H1 (cell line): Measurements from ENCODE around the gene TMPO. TPM values are rescaled to one million over a fixed set of nuclear protein-coding genes. Genes with fewer than 3 reads are reported as not detected.

Experiments used
- CTCF ChIA-PET: fragments of 300-600 bp; sonication (Branson Sonifier 250); formaldehyde crosslinking; loops from one replicate; lab custom pipeline; 2021; ENCODE audit not compliant: partially characterized antibody; lab: Charles Lee
- POLR2A ChIA-PET: fragments of 300-600 bp; sonication (Branson Sonifier 250); formaldehyde crosslinking; loops from one replicate; lab custom pipeline; 2021; ENCODE audit warnings: inconsistent platforms; ENCODE audit not compliant: partially characterized antibody; lab: Charles Lee
- DNase-seq, 2 experiments: peaks; one replicate each; pipeline versions ENCODE4 v3.0.0 to v3.0.0-alpha.2; 2010 to 2022; ENCODE audit warnings: low spot score in 2 of 2, low read depth in 1 of 2, mixed read lengths in 1 of 2
- FAIRE-seq: peaks from 2 replicates; lab custom pipeline; 2011; peaks lifted over from hg19 to GRCh38; lab: Jason Lieb, UNC
- H2AFZ ChIP-seq: 2 replicates; pipeline ENCODE4 v1.8.1; 2012; ENCODE audit warnings: low read length, inconsistent platforms
- H2AK5ac ChIP-seq: 2 replicates; pipeline ENCODE4 v1.6.1; 2013; ENCODE audit warnings: low read depth, low read length
- H2BK120ac ChIP-seq: replicated peaks from 2 replicates; pipeline ENCODE3; 2013; ENCODE audit warnings: low read depth, low read length, inconsistent platforms
- H2BK12ac ChIP-seq: 2 replicates; pipeline ENCODE4 v1.6.1; 2013; ENCODE audit warnings: low read depth, low read length
- H2BK15ac ChIP-seq: 2 replicates; pipeline ENCODE4 v1.6.1; 2013; ENCODE audit warnings: low read length
- H2BK20ac ChIP-seq: 2 replicates; pipeline ENCODE4 v1.6.1; 2013; ENCODE audit warnings: low read length
- H2BK5ac ChIP-seq: 2 replicates; pipeline ENCODE4 v1.6.1; 2013; ENCODE audit warnings: low read depth, low read length
- H3K14ac ChIP-seq: 2 replicates; pipeline ENCODE4 v1.6.1; 2013; ENCODE audit warnings: inconsistent platforms; ENCODE audit not compliant: insufficient read length
- H3K18ac ChIP-seq: 2 replicates; pipeline ENCODE4 v1.6.1; 2013; ENCODE audit warnings: low read length; ENCODE audit errors: extremely low read depth
- H3K23ac ChIP-seq: 2 replicates; pipeline ENCODE4 v1.6.1; 2013; ENCODE audit warnings: inconsistent platforms; ENCODE audit not compliant: insufficient read length
- H3K23me2 ChIP-seq: 2 replicates; pipeline ENCODE4 v1.6.1; 2013; ENCODE audit warnings: low read depth, low read length
- H3K27ac ChIP-seq: 2 replicates; pipeline ENCODE4 v1.6.1; 2011; ENCODE audit warnings: low read depth, low read length, inconsistent platforms
- H3K27me3 ChIP-seq, 4 experiments: replicated peaks in 1 of 4; 1 replicate in 1 of 4; 2 replicates in 3 of 4; pipeline versions ENCODE4 v1.6.1 to v1.8.1; 2011 to 2013; ENCODE audit warnings: low read length in 3 of 4, mild to moderate bottlenecking in 3 of 4, inconsistent platforms in 2 of 4, mixed read lengths in 2 of 4, moderate library complexity in 1 of 4; ENCODE audit not compliant: control insufficient read depth in 3 of 4, insufficient read depth in 3 of 4; ENCODE audit errors: extremely low read depth in 1 of 4
- H3K36me3 ChIP-seq, 4 experiments: 2 replicates each; pipeline versions ENCODE4 v1.6.1 to v1.8.1; 2011 to 2013; ENCODE audit warnings: mild to moderate bottlenecking in 4 of 4, low read length in 3 of 4, moderate library complexity in 2 of 4, control low read depth in 1 of 4, inconsistent platforms in 1 of 4; ENCODE audit not compliant: insufficient read depth in 4 of 4, control insufficient read depth in 2 of 4
- H3K4ac ChIP-seq: replicated peaks from 2 replicates; pipeline ENCODE3; 2013; ENCODE audit warnings: low read length, low read depth, mixed read lengths, inconsistent platforms; ENCODE audit not compliant: insufficient read length
- H3K4me1 ChIP-seq, 4 experiments: replicated peaks in 1 of 4; 1 replicate in 1 of 4; 2 replicates in 3 of 4; pipeline versions ENCODE4 v1.6.1 to v1.8.1; 2011 to 2013; ENCODE audit warnings: low read length in 3 of 4, inconsistent platforms in 2 of 4, mixed read lengths in 1 of 4; ENCODE audit not compliant: insufficient read depth in 4 of 4, control insufficient read depth in 3 of 4
- H3K4me2 ChIP-seq, 2 experiments: 2 replicates each; pipeline versions ENCODE4 v1.6.1 to v1.8.1; 2011 to 2013; ENCODE audit warnings: low read depth in 2 of 2, low read length in 2 of 2, control low read depth in 1 of 2, inconsistent platforms in 1 of 2, mild to moderate bottlenecking in 1 of 2; ENCODE audit not compliant: insufficient read depth in 1 of 2
- H3K4me3 ChIP-seq, 4 experiments: fragments of 200-600, 300-600 bp in 1 of 4; sonication (generic), shearing (Covaris generic), sonication (Bioruptor Twin) in 1 of 4; 2 replicates each; pipeline versions ENCODE4 v1.5.1 to v1.8.1; 2011 to 2016; ENCODE audit warnings: low read length in 4 of 4, low read depth in 3 of 4, control low read depth in 2 of 4, inconsistent platforms in 2 of 4, mild to moderate bottlenecking in 2 of 4, mixed read lengths in 1 of 4, moderate library complexity in 1 of 4; ENCODE audit not compliant: insufficient read depth in 2 of 4; ENCODE audit errors: extremely low read depth in 1 of 4
- H3K56ac ChIP-seq: replicated peaks from 2 replicates; pipeline ENCODE3; 2013; ENCODE audit warnings: low read depth, mild to moderate bottlenecking, mixed read lengths, low read length, inconsistent platforms; ENCODE audit not compliant: insufficient read length
- H3K79me1 ChIP-seq: 2 replicates; pipeline ENCODE4 v1.6.1; 2013; ENCODE audit warnings: low read depth, low read length, control low read depth
- H3K79me2 ChIP-seq, 2 experiments: 2 replicates each; pipeline versions ENCODE4 v1.6.1 to v1.8.1; 2012 to 2013; ENCODE audit warnings: low read length in 2 of 2, mild to moderate bottlenecking in 2 of 2, inconsistent platforms in 1 of 2; ENCODE audit not compliant: insufficient read depth in 2 of 2, control insufficient read depth in 1 of 2
- H3K9ac ChIP-seq, 4 experiments: replicated peaks in 1 of 4; 1 replicate in 1 of 4; 2 replicates in 3 of 4; pipeline versions ENCODE4 v1.6.1 to v1.8.1; 2011 to 2013; ENCODE audit warnings: low read depth in 3 of 4, low read length in 3 of 4, control low read depth in 2 of 4, mild to moderate bottlenecking in 2 of 4, moderate library complexity in 2 of 4, inconsistent platforms in 1 of 4; ENCODE audit errors: extremely low read depth in 1 of 4
- H3K9me3 ChIP-seq, 2 experiments: 2 replicates each; pipeline versions ENCODE4 v1.6.1 to v1.8.1; 2012 to 2013; ENCODE audit warnings: mild to moderate bottlenecking in 2 of 2, moderate library complexity in 2 of 2, control low read depth in 1 of 2, inconsistent platforms in 1 of 2, low read depth in 1 of 2, low read length in 1 of 2, mixed read lengths in 1 of 2; ENCODE audit not compliant: insufficient read depth in 2 of 2
- H4K20me1 ChIP-seq, 2 experiments: replicated peaks in 1 of 2; 2 replicates each; pipeline versions ENCODE3 to v1.8.1; 2011 to 2013; ENCODE audit warnings: inconsistent platforms in 2 of 2, low read length in 2 of 2, mild to moderate bottlenecking in 1 of 2; ENCODE audit not compliant: insufficient read depth in 2 of 2, control insufficient read depth in 1 of 2
- H4K5ac ChIP-seq: 2 replicates; pipeline ENCODE4 v1.6.1; 2013; ENCODE audit warnings: low read length, low read depth, mixed read lengths, inconsistent platforms; ENCODE audit not compliant: insufficient read length
- H4K8ac ChIP-seq: 2 replicates; pipeline ENCODE4 v1.8.0; 2013; ENCODE audit warnings: mild to moderate bottlenecking, moderate library complexity, low read length, inconsistent platforms; ENCODE audit not compliant: insufficient read depth; ENCODE audit errors: extremely low read depth
- H4K91ac ChIP-seq: replicated peaks from 2 replicates; pipeline ENCODE3; 2013; ENCODE audit warnings: low read length, mixed read lengths, inconsistent platforms; ENCODE audit not compliant: insufficient read length
- CREB1 ChIP-seq: IDR thresholded peaks from 2 replicates; pipeline ENCODE4 v1.6.1; 2012; ENCODE audit warnings: inconsistent platforms
- CTCF ChIP-seq, 3 experiments: IDR thresholded peaks; 1 replicate in 2 of 3; 2 replicates in 1 of 3; pipeline versions ENCODE4 v1.5.1 to v1.6.1; 2011; ENCODE audit warnings: low read length in 3 of 3, mild to moderate bottlenecking in 3 of 3, inconsistent platforms in 2 of 3, low read depth in 1 of 3, moderate library complexity in 1 of 3; ENCODE audit not compliant: insufficient read depth in 1 of 3; ENCODE audit errors: control extremely low read depth in 1 of 3
- HDAC6 ChIP-seq: IDR thresholded peaks from one replicate; pipeline ENCODE4 v1.7.1; 2012; ENCODE audit warnings: low read depth, mild to moderate bottlenecking, inconsistent platforms, low read length, moderate library complexity
- POU5F1 ChIP-seq: IDR thresholded peaks from 2 replicates; pipeline ENCODE4 v1.6.1; 2011; ENCODE audit warnings: low read depth, mild to moderate bottlenecking, low read length, moderate library complexity
- RNF2 ChIP-seq: fragments of 200-900, 300-1000 bp; sonication (generic); IDR thresholded peaks from 2 replicates; pipeline ENCODE4 v1.7.1; 2016; ENCODE audit warnings: borderline replicate concordance, low read depth, mild to moderate bottlenecking, antibody characterized with exemption, low read length; ENCODE audit not compliant: poor library complexity, severe bottlenecking; ENCODE audit errors: missing control alignments
- TBP ChIP-seq: IDR thresholded peaks from 2 replicates; pipeline ENCODE4 v1.6.1; 2011; ENCODE audit warnings: low read depth, low read length, improper control_type of control experiment
- WGBS, 2 experiments: shearing (Covaris generic) in 1 of 2; methylation state at CpG; one replicate each; pipeline versions ENCODE4 v1.1.6 to v1.1.7; 2013 to 2015; ENCODE audit warnings: low lambda C conversion rate in 2 of 2, mixed read lengths in 2 of 2, inconsistent platforms in 1 of 2, low coverage in 1 of 2, missing lambda C conversion rate in 1 of 2; ENCODE audit not compliant: insufficient replicate concordance in 2 of 2, insufficient coverage in 1 of 2, insufficient read length in 1 of 2; ENCODE audit errors: extremely low coverage in 1 of 2, missing lambda C conversion rate in 1 of 2; 5-methylcytosine and 5-hydroxymethylcytosine counted together
- polyA plus RNA-seq, 7 experiments: library from polyadenylated mRNA; depleted of rRNA in 3 of 7; stranded (reverse) in 5 of 7; unstranded in 2 of 7; fragments of >200 nt in 5 of 7; fragments of 200-250 nt in 2 of 7; gene quantifications; 1 replicate in 5 of 7; 2 replicates in 1 of 7; 4 replicates in 1 of 7; pipeline versions ENCODE4 v1.2.1 to v1.2.3, GENCODE V29; 2011 to 2013; ENCODE audit warnings: missing spikeins in 2 of 7, mixed read lengths in 2 of 7
- total RNA-seq: library from RNA; stranded (reverse); fragmentation: NEBNext Ultra II Directional; extraction: Animal tissue kit (Norgen Biotek cat#: 25700); gene quantifications from 2 replicates; pipeline ENCODE4 v1.2.1, GENCODE V29; 2021

Gene TMPO
- total and polyA plus RNA-seq, 2 of the 8 experiments (the other 6 are each of a cell fraction or from before 2014, with no cell fraction given), result 43.9 to 195 TPM

- Histone ChIP-seq H3K36me3 (peaks cover 4 to 43% (median 19%) of the 10 kb centered on the region in 4 experiments; a peak in 7 of 8 replicates), H3K9me3 (no peaks in the 10 kb centered on the region), H2AFZ (no peak overlapping the region), H3K4ac (no peak overlapping the region), H4K8ac (no peak overlapping the region), H3K18ac (no peak overlapping the region), H3K23me2 (no peaks in the 10 kb centered on the region), H2BK120ac (no peak overlapping the region), H4K5ac (no peak overlapping the region), H3K23ac (no peak overlapping the region), H3K9ac (no peak overlapping the region), H3K27ac (no peak overlapping the region), H3K14ac (no peak overlapping the region), H4K91ac (no peak overlapping the region), H3K56ac (no peak overlapping the region), H2AK5ac (no peak overlapping the region), H3K4me2 (no peak overlapping the region), H3K4me1 (no peaks in the 10 kb centered on the region), H3K27me3 (no peaks in the 10 kb centered on the region), H2BK15ac (no peak overlapping the region), H3K4me3 (no peak overlapping the region), H2BK5ac (no peak overlapping the region), H3K79me2 (no peaks in the 10 kb centered on the region), H4K20me1 (peaks cover 0 to 2% of the 10 kb centered on the region in 2 experiments), H2BK20ac (no peak overlapping the region), H3K79me1 (no peaks in the 10 kb centered on the region), H2BK12ac (no peak overlapping the region)
- FAIRE-seq (no peak), DNase-seq (no peak)
- POLR2A ChIA-PET, result interaction anchor here (0.7 to 1.9 kb wide), 7 partner anchors 8 to 68 kb away, joined by 3 to 8 read pairs (median 4); no protein-coding TSS in a partner anchor
- CTCF ChIA-PET, result interaction anchor here (1.1 to 2.5 kb wide), 5 partner anchors 12 to 115 kb away, joined by 3 to 20 read pairs (median 3); no protein-coding TSS in a partner anchor
- 90% methylated on average over 3 of the region's 3 CpGs; no CpG with 5 or more reads in 1 of the 2 experiments for WGBS, 2 experiments
- no peak for TF ChIP-seq HDAC6
- TF ChIP-seq RNF2, result no peak
- TF ChIP-seq CREB1, result no peak
- TF ChIP-seq CTCF (IDR thresholded peaks at IDR 0.05; ENCODE audit: control extremely low read depth in 1 of 3, insufficient read depth in 1 of 3, low read depth in 1 of 3, low read length in 3 of 3), result no peak
- TF ChIP-seq TBP, result no peak
- no peak for TF ChIP-seq POU5F1
Observed at GRCh38 chr12:98551787-98552186, 36.4 kb downstream of the TMPO start.
